T-cell (primary cell): ENCODE data around the gene ADRA1B. TPM values are rescaled to one million over a fixed set of nuclear protein-coding genes. Genes with fewer than 3 reads are reported as not detected.

Experiments used
- ATAC-seq, 4 experiments: fragments of 200-7000 bp in 3 of 4; fragments of 150-1000 bp in 1 of 4; cut with Tn5 transposase; replicated peaks in 1 of 4; 1 replicate in 3 of 4; 2 replicates in 1 of 4; pipeline ENCODE4 v1.10.0; 2021; ENCODE audit warnings: moderate library complexity in 3 of 4, mild to moderate bottlenecking in 2 of 4, moderate number of reproducible peaks in 1 of 4
- CTCF ChIA-PET, 2 donors: fragments of 300-600 bp; sonication (Branson Sonifier 250); formaldehyde crosslinking; loops; one replicate each; lab custom pipeline; 2022; ENCODE audit warnings: antibody characterized with exemption in 2 of 2; lab: Charles Lee
- POLR2A ChIA-PET, 2 donors: fragments of 300-600 bp; sonication (Branson Sonifier 250); formaldehyde crosslinking; loops; one replicate each; lab custom pipeline; 2022; ENCODE audit warnings: antibody characterized with exemption in 2 of 2; lab: Charles Lee
- DNase-seq, 35 experiments: peaks; one replicate each; pipeline versions ENCODE4 v3.0.0 to v3.0.0-alpha.2; 2013 to 2023
- H3K27ac ChIP-seq: one replicate; pipeline ENCODE4 v1.5.1; 2013; ENCODE audit warnings: low read length
- H3K27me3 ChIP-seq, 2 experiments: replicated peaks in 1 of 2; 1 replicate in 1 of 2; 2 replicates in 1 of 2; pipeline versions ENCODE4 v1.6.1 to v1.7.0; 2013; ENCODE audit warnings: low read length in 1 of 2, mixed read lengths in 1 of 2; ENCODE audit not compliant: control insufficient read depth in 2 of 2, insufficient read depth in 2 of 2; ENCODE audit errors: extremely low read depth in 1 of 2
- H3K36me3 ChIP-seq, 2 donors: 1 replicate in 1 of 2; 2 replicates in 1 of 2; pipeline versions ENCODE4 v1.6.1 to v1.7.0; 2013; ENCODE audit warnings: low read length in 1 of 2; ENCODE audit not compliant: control insufficient read depth in 2 of 2, insufficient read depth in 1 of 2; ENCODE audit errors: extremely low read depth in 1 of 2
- H3K4me1 ChIP-seq, 2 experiments: 1 replicate in 1 of 2; 2 replicates in 1 of 2; pipeline versions ENCODE4 v1.6.1 to v1.7.0; 2013; ENCODE audit warnings: low read length in 2 of 2, mixed read lengths in 1 of 2; ENCODE audit not compliant: insufficient read depth in 2 of 2, control insufficient read depth in 1 of 2; ENCODE audit errors: extremely low read depth in 1 of 2
- H3K4me3 ChIP-seq, 2 donors: 1 replicate in 1 of 2; 2 replicates in 1 of 2; pipeline versions ENCODE4 v1.5.1 to v1.7.0; 2013; ENCODE audit warnings: mild to moderate bottlenecking in 2 of 2, low read length in 1 of 2, moderate library complexity in 1 of 2; ENCODE audit not compliant: control insufficient read depth in 1 of 2; ENCODE audit errors: extremely low read depth in 1 of 2
- H3K9me3 ChIP-seq: 2 replicates; pipeline ENCODE4 v1.7.0; 2013
- H3K27ac Mint-ChIP-seq, 2 donors: one replicate each; pipeline ENCODE4 v1.8.0; 2020 to 2021; ENCODE audit warnings: mild to moderate bottlenecking in 2 of 2, mixed read lengths in 2 of 2
- H3K27me3 Mint-ChIP-seq, 2 donors: one replicate each; pipeline ENCODE4 v1.8.0; 2021 to 2022; ENCODE audit warnings: mixed read lengths in 2 of 2
- H3K36me3 Mint-ChIP-seq: one replicate; pipeline ENCODE4 v1.8.0; 2021; ENCODE audit warnings: mixed read lengths
- H3K4me1 Mint-ChIP-seq, 3 donors: one replicate each; pipeline ENCODE4 v1.8.0; 2020 to 2022; ENCODE audit warnings: mixed read lengths in 3 of 3, mild to moderate bottlenecking in 1 of 3
- H3K4me3 Mint-ChIP-seq, 3 donors: one replicate each; pipeline ENCODE4 v1.8.0; 2020 to 2022; ENCODE audit warnings: mild to moderate bottlenecking in 3 of 3, mixed read lengths in 3 of 3, moderate library complexity in 3 of 3
- H3K9me3 Mint-ChIP-seq, 3 donors: one replicate each; pipeline ENCODE4 v1.8.0; 2020 to 2022; ENCODE audit warnings: mixed read lengths in 3 of 3
- WGBS: methylation state at CpG from one replicate; pipeline ENCODE4 v1.1.5; 2013; ENCODE audit warnings: missing lambda C conversion rate; ENCODE audit not compliant: insufficient coverage; 5-methylcytosine and 5-hydroxymethylcytosine counted together
- total RNA-seq, 35 experiments: library from RNA in 6 of 35; stranded (reverse) in 6 of 35; fragments of 120-200 nt in 1 of 35; gene quantifications; one replicate each; pipeline versions ENCODE4 v1.2.1 to v1.2.4 and lab custom pipeline; 2013 to 2026

Gene ADRA1B
- total RNA-seq, 5 donors from 2014 or later (not counting 1 experiment from before 2014, with no cell fraction given): 0.12 TPM; not detected in 4

DNA sequence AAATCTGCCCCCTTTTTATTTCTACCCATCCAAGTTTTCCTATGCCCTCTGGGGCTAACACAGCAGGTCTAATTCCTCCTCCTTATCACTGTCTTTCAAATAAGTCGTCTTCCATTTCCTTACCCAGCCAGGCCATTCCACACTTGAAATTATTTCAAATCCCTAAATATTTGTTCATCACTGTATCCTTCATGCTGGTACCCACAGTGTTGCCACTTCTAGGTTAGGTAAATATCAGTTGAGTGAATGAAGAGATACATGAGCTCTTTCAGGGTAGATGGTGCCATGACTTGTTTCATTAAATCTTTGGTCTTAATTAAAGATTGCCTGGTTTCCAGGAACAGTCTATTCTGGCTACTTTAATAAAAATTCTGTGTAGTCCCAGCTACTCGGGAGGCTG is 35.6 kb upstream of the ADRA1B start:
- Histone ChIP-seq H3K36me3 (no peaks in the 10 kb centered on the region), H3K4me1 (no peaks in the 10 kb centered on the region), H3K27ac (no peak overlapping the region), H3K27me3 (peaks cover 0 to 17% of the 10 kb centered on the region in 2 experiments), H3K9me3 (no peaks in the 10 kb centered on the region), H3K4me3 (no peak overlapping the region)
- Mint-ChIP-seq H3K27me3 (peaks cover 15 to 20% of the 10 kb centered on the region in 2 donors), H3K9me3 (no peaks in the 10 kb centered on the region), H3K4me1 (no peaks in the 10 kb centered on the region), H3K36me3 (no peaks in the 10 kb centered on the region), H3K4me3 (no peak overlapping the region), H3K27ac (no peak overlapping the region)
- POLR2A ChIA-PET: no interaction called here
- no CpG with 5 or more reads among the region's 2 CpGs for WGBS
- no peak for DNase-seq
- no peak for ATAC-seq
- CTCF ChIA-PET: no interaction called here

GRCh38 chr5:159881967-159882366 is 34.3 kb upstream of the ADRA1B start:
- no CpG with 5 or more reads among the region's 2 CpGs for WGBS
- no peak for ATAC-seq
- H3K27ac ChIP-seq: no peak overlapping the region
- no peaks in the 10 kb centered on the region for H3K36me3 ChIP-seq
- no peak overlapping the region for H3K4me3 ChIP-seq
- Mint-ChIP-seq H3K4me3 (no peak overlapping the region), H3K4me1 (no peaks in the 10 kb centered on the region), H3K36me3 (no peaks in the 10 kb centered on the region), H3K27me3 (peaks cover 15 to 21% of the 10 kb centered on the region in 2 donors), H3K27ac (no peak overlapping the region), H3K9me3 (no peaks in the 10 kb centered on the region)
- CTCF ChIA-PET: no interaction called here
- POLR2A ChIA-PET: no interaction called here
- DNase-seq: no peak
- no peaks in the 10 kb centered on the region for H3K9me3 ChIP-seq
- H3K27me3 ChIP-seq: peaks cover 0 to 14% of the 10 kb centered on the region in 2 experiments
- no peaks in the 10 kb centered on the region for H3K4me1 ChIP-seq

DNA sequence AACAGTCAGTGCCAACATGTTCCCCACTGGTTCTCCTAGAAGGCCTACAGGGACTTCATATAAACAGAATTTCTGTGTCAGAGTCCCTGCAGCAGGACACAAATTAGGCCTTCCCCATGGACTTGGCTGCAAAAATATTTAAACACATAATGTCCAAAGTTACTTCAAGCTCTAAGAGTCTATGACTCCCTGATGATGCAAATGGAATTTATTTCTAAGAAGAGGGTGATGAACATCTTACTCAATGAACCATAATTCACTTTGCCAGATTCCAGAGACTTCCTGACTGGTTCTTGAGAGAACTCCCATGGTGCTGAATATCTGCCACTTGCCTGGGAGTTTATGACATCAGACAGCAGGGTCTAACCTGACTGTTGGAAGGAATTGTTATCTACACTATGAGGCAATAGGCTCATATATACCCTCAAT is 32.7 kb upstream of the ADRA1B start:
- Mint-ChIP-seq H3K27me3 (peaks cover 10 to 24% of the 10 kb centered on the region in 2 donors), H3K36me3 (no peaks in the 10 kb centered on the region), H3K27ac (no peak overlapping the region), H3K4me3 (no peak overlapping the region), H3K9me3 (no peaks in the 10 kb centered on the region), H3K4me1 (no peaks in the 10 kb centered on the region)
- Histone ChIP-seq H3K4me3 (no peak overlapping the region), H3K27ac (no peak overlapping the region), H3K4me1 (no peaks in the 10 kb centered on the region), H3K27me3 (peaks cover 0 to 7% of the 10 kb centered on the region in 2 experiments), H3K9me3 (no peaks in the 10 kb centered on the region), H3K36me3 (no peaks in the 10 kb centered on the region)
- POLR2A ChIA-PET: no interaction called here
- ATAC-seq: no peak
- no peak for DNase-seq
- CTCF ChIA-PET: no interaction called here

DNA sequence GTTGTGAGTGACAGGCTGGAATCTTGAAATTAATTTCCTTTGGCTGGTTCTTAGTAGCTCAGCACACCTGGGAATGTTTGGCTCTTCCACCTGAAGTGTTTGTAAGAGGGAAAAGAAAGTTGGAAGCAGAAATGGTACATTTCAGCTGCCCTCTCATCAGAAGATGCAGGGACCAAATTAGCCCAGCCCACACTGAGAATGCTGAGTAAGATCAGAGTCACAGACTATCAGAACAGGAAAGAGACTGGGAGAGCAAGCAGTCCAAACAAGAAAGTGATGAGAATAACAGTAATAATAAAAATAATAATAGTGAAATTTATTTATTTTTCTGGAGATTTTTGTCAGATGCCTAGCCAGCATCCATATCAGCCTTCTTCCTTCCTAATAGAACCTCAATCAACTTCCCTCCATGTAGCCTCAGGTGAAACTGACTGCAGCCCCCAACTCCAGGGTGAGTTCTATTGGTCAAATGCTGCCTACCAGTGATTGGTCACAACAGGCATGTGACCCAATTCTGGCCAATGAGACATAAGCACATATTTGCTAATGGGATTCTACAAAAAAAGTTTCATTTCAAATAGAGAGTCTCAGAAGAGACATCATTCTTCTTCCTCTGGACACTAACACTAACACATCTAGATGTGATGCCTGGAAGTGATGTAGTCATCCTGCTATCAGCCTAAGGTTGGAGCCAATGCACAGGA is 31.2 kb upstream of the ADRA1B start:
- no peaks in the 10 kb centered on the region for H3K4me1 ChIP-seq
- ChIA-PET POLR2A (no interaction called here), CTCF (no interaction called here)
- no peak overlapping the region for H3K27ac ChIP-seq
- no peaks in the 10 kb centered on the region for H3K36me3 ChIP-seq
- H3K4me1 Mint-ChIP-seq: no peaks in the 10 kb centered on the region
- no peaks in the 10 kb centered on the region for H3K36me3 Mint-ChIP-seq
- H3K9me3 Mint-ChIP-seq: no peaks in the 10 kb centered on the region
- H3K9me3 ChIP-seq: no peaks in the 10 kb centered on the region
- H3K4me3 Mint-ChIP-seq: no peak overlapping the region
- no peak for DNase-seq
- no peak overlapping the region for H3K4me3 ChIP-seq
- no peaks in the 10 kb centered on the region for H3K27me3 ChIP-seq
- peaks cover 5 to 24% of the 10 kb centered on the region in 2 donors for H3K27me3 Mint-ChIP-seq
- no peak overlapping the region for H3K27ac Mint-ChIP-seq
- ATAC-seq: no peak

GRCh38 chr5:159886296-159886695 is 30.0 kb upstream of the ADRA1B start:
- ChIA-PET POLR2A (no interaction called here), CTCF (no interaction called here)
- no peak for DNase-seq
- H3K4me3 ChIP-seq: no peak overlapping the region
- Mint-ChIP-seq H3K4me3 (no peak overlapping the region), H3K27ac (no peak overlapping the region), H3K27me3 (peaks cover 2 to 17% of the 10 kb centered on the region in 2 donors), H3K36me3 (no peaks in the 10 kb centered on the region), H3K4me1 (no peaks in the 10 kb centered on the region), H3K9me3 (no peaks in the 10 kb centered on the region)
- no peaks in the 10 kb centered on the region for H3K4me1 ChIP-seq
- ATAC-seq: no peak
- H3K27ac ChIP-seq: no peak overlapping the region
- no CpG with 5 or more reads among the region's 1 CpG for WGBS
- no peaks in the 10 kb centered on the region for H3K27me3 ChIP-seq
- H3K9me3 ChIP-seq: no peaks in the 10 kb centered on the region
- H3K36me3 ChIP-seq: no peaks in the 10 kb centered on the region

- H3K4me1 Mint-ChIP-seq: no peaks in the 10 kb centered on the region
- H3K4me3 ChIP-seq: no peak overlapping the region
- H3K27me3 Mint-ChIP-seq: peaks cover 0 to 15% of the 10 kb centered on the region in 2 donors
- ATAC-seq (no peak), DNase-seq (no peak)
- H3K4me3 Mint-ChIP-seq: no peak overlapping the region
- H3K27me3 ChIP-seq: no peaks in the 10 kb centered on the region
- H3K36me3 ChIP-seq: no peaks in the 10 kb centered on the region
- no peaks in the 10 kb centered on the region for H3K4me1 ChIP-seq
- H3K9me3 ChIP-seq: no peaks in the 10 kb centered on the region
- CTCF ChIA-PET: no interaction called here
- no peaks in the 10 kb centered on the region for H3K36me3 Mint-ChIP-seq
- H3K9me3 Mint-ChIP-seq: no peaks in the 10 kb centered on the region
- POLR2A ChIA-PET: no interaction called here
- H3K27ac Mint-ChIP-seq: no peak overlapping the region
- WGBS: no CpG with 5 or more reads among the region's 1 CpG
- no peak overlapping the region for H3K27ac ChIP-seq
These were observed 29.2 kb upstream of the ADRA1B start for GRCh38 chr5:159887050-159887449.

GRCh38 chr5:159888860-159889259 is 27.4 kb upstream of the ADRA1B start:
- H3K27me3 ChIP-seq: no peaks in the 10 kb centered on the region
- POLR2A ChIA-PET: no interaction called here
- no peak overlapping the region for H3K27ac ChIP-seq
- CTCF ChIA-PET: no interaction called here
- DNase-seq: no peak
- Mint-ChIP-seq H3K27me3 (peaks cover 3 to 15% of the 10 kb centered on the region in 2 donors), H3K4me3 (no peak overlapping the region), H3K36me3 (no peaks in the 10 kb centered on the region), H3K9me3 (no peaks in the 10 kb centered on the region), H3K27ac (no peak overlapping the region), H3K4me1 (no peaks in the 10 kb centered on the region)
- no peak overlapping the region for H3K4me3 ChIP-seq
- no peaks in the 10 kb centered on the region for H3K36me3 ChIP-seq
- ATAC-seq: no peak
- WGBS: 78% methylated on average over 1 of the region's 5 CpGs
- H3K9me3 ChIP-seq: no peaks in the 10 kb centered on the region
- H3K4me1 ChIP-seq: no peaks in the 10 kb centered on the region
